GM18873 (cell line): ENCODE results near the gene ZNF256.

Experiments
- ATAC-seq: cut with Tn5 transposase; IDR thresholded peaks from one replicate; pipeline ENCODE4 v1.9.1; 2021; ENCODE audit warnings: mild to moderate bottlenecking, moderate library complexity, moderate number of reproducible peaks; ENCODE audit not compliant: unreplicated experiment, low FRiP score

Gene ZNF256

GRCh38 chr19:57947419-57948134 is at the start of gene ZNF256:
Gene ZNF256 (minus strand): TSS chr19:57947706. CDS start chr19:57947474, 232 bp downstream.
- peak; percentile 70 for ATAC-seq

- no peak for ATAC-seq
These were observed 45.3 kb upstream of the ZNF256 start for GRCh38 chr19:57992841-57993240.

GRCh38 chr19:57978586-57979289 is 31.2 kb upstream of the ZNF256 start:
- ATAC-seq = no peak

GRCh38 chr19:57974434-57974833 is 26.9 kb upstream of the ZNF256 start, which contains the start of gene C19orf18:
Gene C19orf18 (minus strand): TSS chr19:57974534. CDS start chr19:57974432, 102 bp downstream.
- no peak for ATAC-seq

- no peak for ATAC-seq
These were observed 17.3 kb upstream of the ZNF256 start for GRCh38 chr19:57964761-57965160.

GRCh38 chr19:57961785-57962184 is 14.3 kb upstream of the ZNF256 start:
- no peak for ATAC-seq

GRCh38 chr19:57954996-57955395 is 7.5 kb upstream of the ZNF256 start:
- no peak for ATAC-seq

- no peak for ATAC-seq
These were observed 2.2 kb upstream of the ZNF256 start for GRCh38 chr19:57949702-57950101.

- ATAC-seq = no peak
These were observed 1.8 kb upstream of the ZNF256 start for GRCh38 chr19:57949296-57949695.

- peak; percentile 15 for ATAC-seq
These were observed 453 bp downstream of the ZNF256 start for GRCh38 chr19:57947088-57947418.

- ATAC-seq = no peak
These were observed 1.2 kb downstream of the ZNF256 start for GRCh38 chr19:57946316-57946715.

GRCh38 chr19:57941593-57941992 is 5.9 kb downstream of the ZNF256 start:
- no peak for ATAC-seq

- no peak for ATAC-seq
These were observed 11.8 kb downstream of the ZNF256 start for GRCh38 chr19:57935731-57936130.

- ATAC-seq = peak; percentile 50
These were observed 12.5 kb downstream of the ZNF256 start, which contains the start of gene ZNF418 for GRCh38 chr19:57934820-57935665. Gene ZNF418 (minus strand): TSS chr19:57935402. CDS start chr19:57933822, 1,580 bp downstream.

- ATAC-seq = no peak
These were observed 19.9 kb downstream of the ZNF256 start for GRCh38 chr19:57927587-57927986.

- ATAC-seq = peak; percentile 90
These were observed 31.1 kb downstream of the ZNF256 start, which contains the start of gene ZNF417 for GRCh38 chr19:57916168-57916995. Gene ZNF417 (minus strand): TSS chr19:57916592. CDS start chr19:57916411, 181 bp downstream.

- no peak for ATAC-seq
These were observed 33.0 kb downstream of the ZNF256 start for GRCh38 chr19:57914531-57914930.

- no peak for ATAC-seq
These were observed 40.1 kb downstream of the ZNF256 start for GRCh38 chr19:57907394-57907793.

- ATAC-seq = no peak
These were observed 42.2 kb downstream of the ZNF256 start for GRCh38 chr19:57905258-57905657.

GRCh38 chr19:57903618-57904184 is 43.8 kb downstream of the ZNF256 start:
- no peak for ATAC-seq
